K562 (cell line): ENCODE results near the gene TSPYL2. TPM values are rescaled to one million over a fixed set of nuclear protein-coding genes. Genes with fewer than 3 reads are reported as not detected.

Experiments used
- ATAC-seq: fragments of 200-7000 bp; cut with Tn5 transposase; 3 replicates; pipeline ENCODE4 v1.9.1; 2020; ENCODE audit warnings: moderate library complexity
- BruUV-seq: library from RNA; stranded (reverse); fragments of 400-500 nt; replicated peaks from 2 replicates; lab custom pipeline; 2021; lab: Mats Ljungman, UMichigan
- CTCF ChIA-PET: fragments of 300-600 bp; formaldehyde crosslinking; extraction: SDS; loops from one replicate; lab custom pipeline; 2021; ENCODE audit warnings: low intra/inter-chr PET ratio; lab: Yijun Ruan, JAX
- POLR2A ChIA-PET: fragments of 300-600, 350-650 bp; sonication (Branson Sonifier 250); formaldehyde crosslinking; extraction: SDS; loops from one replicate; lab custom pipeline; 2021; ENCODE audit warnings: antibody characterized with exemption, inconsistent platforms; lab: Yijun Ruan, JAX
- DNase-seq, 4 experiments: peaks; one replicate each; pipeline versions ENCODE4 v3.0.0 to v3.0.0-alpha.2; 2011 to 2018; ENCODE audit warnings: low spot score in 3 of 4, mixed read lengths in 3 of 4; ENCODE audit errors: extremely low read depth in 1 of 4
- FAIRE-seq: peaks from 2 replicates; lab custom pipeline; 2011; peaks lifted over from hg19 to GRCh38; lab: Jason Lieb, UNC
- H2AFZ ChIP-seq: 2 replicates; pipeline ENCODE4 v1.6.0; 2011; ENCODE audit warnings: low read depth, low read length, control low read depth, inconsistent platforms
- H3K27ac ChIP-seq: fragments of 200-600 bp; 3 replicates; pipeline ENCODE4 v1.8.0; 2011; ENCODE audit warnings: low read depth, mild to moderate bottlenecking, control low read depth, inconsistent platforms, low read length, moderate library complexity, mixed read lengths; ENCODE audit errors: extremely low read depth
- H3K27me3 ChIP-seq, 2 experiments: fragments of 300-600 bp in 1 of 2; 2 replicates in 1 of 2; 3 replicates in 1 of 2; pipeline versions ENCODE4 v1.6.0 to v1.8.0; 2011; ENCODE audit warnings: inconsistent platforms in 2 of 2, low read length in 2 of 2, mild to moderate bottlenecking in 1 of 2, mixed read lengths in 1 of 2, moderate library complexity in 1 of 2; ENCODE audit not compliant: control insufficient read depth in 2 of 2, insufficient read depth in 2 of 2
- H3K36me3 ChIP-seq: fragments of 300-600 bp; 3 replicates; pipeline ENCODE4 v1.8.0; 2011; ENCODE audit warnings: mild to moderate bottlenecking, low read length, inconsistent platforms; ENCODE audit not compliant: control insufficient read depth, insufficient read depth
- H3K4me1 ChIP-seq, 2 experiments: fragments of 200-600 bp in 1 of 2; replicated peaks in 1 of 2; 2 replicates in 1 of 2; 3 replicates in 1 of 2; pipeline versions ENCODE4 v1.5.1 to v1.8.0; 2011; ENCODE audit warnings: inconsistent platforms in 2 of 2, low read length in 2 of 2, mild to moderate bottlenecking in 1 of 2, mixed read lengths in 1 of 2, moderate library complexity in 1 of 2; ENCODE audit not compliant: control insufficient read depth in 2 of 2, insufficient read depth in 2 of 2
- H3K4me2 ChIP-seq: 2 replicates; pipeline ENCODE4 v1.6.1; 2011; ENCODE audit warnings: low read length, control low read depth, inconsistent platforms, mixed read lengths; ENCODE audit not compliant: insufficient read depth
- H3K4me3 ChIP-seq: fragments of 200-600 bp; sonication (generic), shearing (Covaris generic); 2 replicates; pipeline ENCODE4 v1.5.1; 2016; ENCODE audit warnings: control low read depth, inconsistent platforms
- H3K79me2 ChIP-seq: fragments of 200-600 bp; 3 replicates; pipeline ENCODE4 v1.8.0; 2011; ENCODE audit warnings: low read length, inconsistent platforms; ENCODE audit not compliant: control insufficient read depth, insufficient read depth
- H3K9ac ChIP-seq, 2 experiments: 2 replicates each; pipeline versions ENCODE4 v1.6.0 to v1.6.1; 2011; ENCODE audit warnings: low read depth in 2 of 2, low read length in 2 of 2, control low read depth in 1 of 2, inconsistent platforms in 1 of 2, mild to moderate bottlenecking in 1 of 2, mixed read lengths in 1 of 2; ENCODE audit not compliant: insufficient read depth in 1 of 2
- H3K9me1 ChIP-seq: one replicate; pipeline ENCODE4 v1.6.0; 2011; ENCODE audit warnings: inconsistent platforms, mild to moderate bottlenecking, low read length, moderate library complexity; ENCODE audit not compliant: control insufficient read depth, insufficient read depth
- H3K9me3 ChIP-seq: replicated peaks from 2 replicates; pipeline ENCODE4 v1.5.1; 2011; ENCODE audit warnings: low read depth, low read length, inconsistent platforms; ENCODE audit not compliant: control insufficient read depth, insufficient read depth
- H4K20me1 ChIP-seq: replicated peaks from 2 replicates; pipeline ENCODE4 v1.6.1; 2011; ENCODE audit warnings: low read length, inconsistent platforms, mixed read lengths; ENCODE audit not compliant: control insufficient read depth, insufficient read depth
- BHLHE40 ChIP-seq: IDR thresholded peaks from 2 replicates; pipeline ENCODE4 v1.6.1; 2011; ENCODE audit warnings: low read length, improper control_type of control experiment
- HMGXB4 ChIP-seq: sonication (generic); formaldehyde crosslinking; IDR thresholded peaks from 2 replicates; pipeline ENCODE4 v1.8.1; 2023; ENCODE audit warnings: mild to moderate bottlenecking, missing genetic modification reagents
- KLF10 ChIP-seq: fragments of 250-450 bp; sonication (Bioruptor Pico); IDR thresholded peaks from 2 replicates; pipeline ENCODE4 v1.6.1; 2021; ENCODE audit warnings: matching md5 sums
- MBD2 ChIP-seq: sonication (generic); IDR thresholded peaks from 2 replicates; pipeline ENCODE4 v1.6.1; 2016; ENCODE audit warnings: low read depth, borderline replicate concordance
- MCM7 ChIP-seq, 2 experiments: fragments of 450-650 bp; IDR thresholded peaks; 2 replicates each; pipeline ENCODE4 v1.6.1; 2016 to 2018
- MEIS2 ChIP-seq: fragments of 450-650 bp; IDR thresholded peaks from 2 replicates; pipeline ENCODE4 v1.6.1; 2014; ENCODE audit warnings: mild to moderate bottlenecking; ENCODE audit not compliant: partially characterized antibody
- PHF8 ChIP-seq: fragments of 200-600 bp; sonication (generic); IDR thresholded peaks from 2 replicates; pipeline ENCODE4 v1.6.1; 2012; ENCODE audit warnings: mixed run types, mild to moderate bottlenecking, inconsistent platforms, low read length, moderate library complexity, borderline replicate concordance
- POLR2A ChIP-seq: fragments of 450-650 bp; conservative IDR thresholded peaks from 2 replicates; pipeline ENCODE4 v1.6.1; 2016
- RAD51 ChIP-seq: fragments of 450-650 bp; IDR thresholded peaks from 2 replicates; pipeline ENCODE4 v1.7.1; 2016; ENCODE audit warnings: low read depth, mild to moderate bottlenecking, borderline replicate concordance
- SMAD4 ChIP-seq: fragments of 250-450 bp; sonication (Bioruptor Pico); conservative IDR thresholded peaks from 2 replicates; pipeline ENCODE4 v1.8.0; 2021; ENCODE audit warnings: inconsistent platforms, mild to moderate bottlenecking, moderate library complexity
- SRF ChIP-seq, 2 experiments: fragments of 250-450, 450-650 bp in 1 of 2; sonication (Bioruptor Pico) in 1 of 2; sonication (generic) in 1 of 2; formaldehyde crosslinking; IDR thresholded peaks; 2 replicates each; pipeline versions ENCODE4 v1.5.0 to v1.5.1; 2020 to 2022; ENCODE audit warnings: mild to moderate bottlenecking in 1 of 2, missing genetic modification reagents in 1 of 2
- TAF1 ChIP-seq: IDR thresholded peaks from 2 replicates; pipeline ENCODE4 v1.6.1; 2011; ENCODE audit warnings: mild to moderate bottlenecking, low read length, moderate library complexity; ENCODE audit not compliant: insufficient read depth, control insufficient read depth, severe bottlenecking; ENCODE audit errors: extremely low read depth
- TBP ChIP-seq: optimal IDR thresholded peaks from 2 replicates; pipeline ENCODE3; 2011; ENCODE audit warnings: low read depth, low read length, improper control_type of control experiment
- TFAP4 ChIP-seq: sonication (generic); formaldehyde crosslinking; IDR thresholded peaks from 2 replicates; pipeline ENCODE4 v1.8.0; 2022; ENCODE audit warnings: missing genetic modification reagents, mild to moderate bottlenecking, moderate library complexity, borderline replicate concordance
- TOE1 ChIP-seq, 2 experiments: fragments of 450-650 bp in 1 of 2; sonication (generic) in 1 of 2; formaldehyde crosslinking in 1 of 2; IDR thresholded peaks; 2 replicates each; pipeline versions ENCODE4 v1.7.1 to v1.8.0; 2016 to 2022; ENCODE audit warnings: borderline replicate concordance in 2 of 2, mild to moderate bottlenecking in 2 of 2, antibody characterized with exemption in 1 of 2, inconsistent platforms in 1 of 2, low read depth in 1 of 2, missing genetic modification reagents in 1 of 2, moderate library complexity in 1 of 2
- USF1 ChIP-seq: sonication (generic); formaldehyde crosslinking; IDR thresholded peaks from 2 replicates; pipeline ENCODE4 v1.9.0; 2022; ENCODE audit warnings: mild to moderate bottlenecking, missing genetic modification reagents
- ZKSCAN3 ChIP-seq: fragments of 250-450 bp; sonication (Bioruptor Pico); IDR thresholded peaks from 2 replicates; pipeline ENCODE4 v1.4.0; 2020
- ZNF717 ChIP-seq: fragments of 250-450 bp; sonication (Bioruptor Pico); IDR thresholded peaks from 2 replicates; pipeline ENCODE4 v1.5.0; 2021
- WGBS: fragments of 100-300 bp; shearing (Covaris generic); methylation state at CpG from one replicate; pipeline ENCODE4 v1.1.6; 2016; ENCODE audit warnings: low coverage, mixed read lengths; ENCODE audit not compliant: insufficient coverage; ENCODE audit errors: missing lambda C conversion rate; 5-methylcytosine and 5-hydroxymethylcytosine counted together
- in situ Hi-C: fragments of 300-500 bp; cut with MboI; formaldehyde crosslinking; loops from 4 replicates; pipeline ENCODE4 v1.15.0; 2018; ENCODE audit warnings: inconsistent platforms, mixed read lengths
- intact Hi-C: fragments of 100-400 bp; cut with micrococcal nuclease; formaldehyde crosslinking; loops from 2 replicates; pipeline ENCODE4 v1.14.2; 2022
- polyA plus RNA-seq, 8 experiments: library from polyadenylated mRNA; depleted of rRNA in 4 of 8; stranded (reverse) in 5 of 8; unstranded in 3 of 8; fragments of >200 nt; fragmentation: Nextera tagmentation in 2 of 8; fragmentation: Illumina TruSeq in 1 of 8; extraction: Ambion mirVana in 2 of 8; extraction: Trizol in 1 of 8; gene quantifications; 2 replicates each; pipeline versions ENCODE4 v1.2.1 to v1.2.3, GENCODE V29; 2011 to 2014; ENCODE audit warnings: inconsistent platforms in 1 of 8, missing spikeins in 1 of 8
- total RNA-seq, 7 experiments: library from RNA; depleted of rRNA in 6 of 7; stranded (reverse); fragments of >200 nt in 6 of 7; fragmentation: Illumina TruSeq in 2 of 7; extraction: Trizol in 2 of 7; gene quantifications; 2 replicates each; pipeline versions ENCODE4 v1.2.1 to v1.2.3, GENCODE V29; 2011 to 2021; ENCODE audit warnings: low replicate concordance in 1 of 7

The TSPYL2 gene
- total and polyA plus RNA-seq, 9 of the 15 experiments (the other 6 are each of a cell fraction or from before 2014, with no cell fraction given) = 0.41 to 20.0 (median 10.8) TPM

GRCh38 chrX:53093748-53094581, 11.8 kb downstream of the TSPYL2 start, which contains the start of gene KANTR:
TSS of gene KANTR (plus strand) at chrX:53094142. CDS start at chrX:53124273, 30,131 bp downstream.
- peak within 1 kb of the TSS; percentile 86 for H3K27ac ChIP-seq
- peak within 1 kb of the TSS; percentile 59 to 90 for H3K9ac ChIP-seq
- ChIA-PET CTCF (interaction anchor here (0.7 to 1.7 kb wide), 3 partner anchors 23 to 223 kb away, joined by 3 to 4 read pairs (median 4); no protein-coding TSS in a partner anchor), POLR2A (interaction anchor here (0.6 kb wide), 3 partner anchors 12 to 159 kb away, joined by 3 read pairs; partner anchors contain the start of gene TSPYL2)
- H3K36me3 ChIP-seq = no peaks in the 10 kb centered on the region
- peak within 1 kb of the TSS; percentile 84 for H3K4me2 ChIP-seq
- no peaks in the 10 kb centered on the region for H4K20me1 ChIP-seq
- intact Hi-C loops = no loop called here
- FAIRE-seq (peak; percentile 89), ATAC-seq (peak; percentile 92), DNase-seq (peak; percentile 76 to 94 (median 84))
- H3K4me3 ChIP-seq = peak within 1 kb of the TSS; percentile 55
- no TSS peak for BruUV-seq
- H3K9me3 ChIP-seq = no peaks in the 10 kb centered on the region; the same call in 1 of the 2 replicates
- no peaks in the 10 kb centered on the region for H3K27me3 ChIP-seq
- peak within 1 kb of the TSS; percentile 92 for H2AFZ ChIP-seq
- in situ Hi-C loops = no loop called here
- WGBS = 2% methylated on average over 37 of the region's 67 CpGs
- H3K9me1 ChIP-seq = no peaks in the 10 kb centered on the region
- peaks cover 4 to 6% of the 10 kb centered on the region in 2 experiments; a peak in 2 of 5 replicates for H3K4me1 ChIP-seq
- peaks cover 2% of the 10 kb centered on the region; the same call in 2 of the 3 replicates for H3K79me2 ChIP-seq
- peak; percentile 66; the same call in 1 of the 2 replicates for TF ChIP-seq MBD2
- TF ChIP-seq MEIS2 = peak; percentile 25
- TF ChIP-seq SMAD4 = peak; percentile 39; the same call in 1 of the 2 replicates
- peak; percentile 15 for TF ChIP-seq TBP
- peak; percentile 75 for TF ChIP-seq BHLHE40
- TF ChIP-seq TFAP4 (CRISPR knock-in tag) = 0 out of 2 replicates have a peak, but pooled peaks have one; percentile 4
- 0 out of 4 replicates have a peak, but pooled peaks of 1 of the 2 experiments have one; percentile 12 for TF ChIP-seq SRF (CRISPR knock-in tag; IDR thresholded peaks at IDR 0.05)
- TF ChIP-seq KLF10 (CRISPR knock-in tag) = no peak
- TF ChIP-seq TOE1 (IDR thresholded peaks at IDR 0.05; ENCODE audit: borderline replicate concordance) = peak; percentile 77
- no peak for TF ChIP-seq TOE1 (CRISPR knock-in tag; IDR thresholded peaks at IDR 0.05; ENCODE audit: borderline replicate concordance, low read depth)
- TF ChIP-seq TAF1 = peak; percentile 24
- TF ChIP-seq POLR2A = peak; percentile 54
- no peak for TF ChIP-seq ZNF717 (CRISPR knock-in tag)
- peak; percentile 54; the same call in 1 of the 2 replicates for TF ChIP-seq RAD51
- peak; percentile 53; the same call in 1 of the 2 replicates for TF ChIP-seq PHF8
- TF ChIP-seq USF1 (CRISPR knock-in tag) = peak; percentile 80
- TF ChIP-seq HMGXB4 (CRISPR knock-in tag) = no peak
- no peak for TF ChIP-seq ZKSCAN3 (CRISPR knock-in tag)
- no peak for TF ChIP-seq MCM7 (IDR thresholded peaks at IDR 0.05)
